ENCODE measurements around the gene TEX19. TPM values are rescaled to one million over a fixed set of nuclear protein-coding genes. Genes with fewer than 3 reads are reported as not detected.

Gene TEX19
- total and polyA plus RNA-seq, 10 of the 15 experiments (the other 5 are each of a cell fraction or from before 2014, with no cell fraction given) = 0.03 to 0.32 (median 0.13) TPM; not detected in 3

- Histone ChIP-seq H3K79me2 (ENCODE audit: control insufficient read depth, insufficient read depth, low read length) (no peaks in the 10 kb centered on the region), H4K20me1 (ENCODE audit: control insufficient read depth, insufficient read depth) (no peaks in the 10 kb centered on the region), H3K36me3 (ENCODE audit: control insufficient read depth in 2 of 2, insufficient read depth in 2 of 2, low read length in 1 of 2) (no peaks in the 10 kb centered on the region), H3K9ac (ENCODE audit: control insufficient read depth, insufficient read depth, low read length) (no peak overlapping the region), H3K4me1 (ENCODE audit: control insufficient read depth, insufficient read depth, low read length) (no peaks in the 10 kb centered on the region; the same call in 1 of the 2 replicates), H2AFZ (ENCODE audit: control insufficient read depth, low read depth, low read length) (no peak overlapping the region), H3K4me3 (no peak overlapping the region), H3K27ac (ENCODE audit: control insufficient read depth, insufficient read depth) (no peak overlapping the region), H3K4me2 (ENCODE audit: control insufficient read depth, insufficient read depth) (no peak overlapping the region), H3K9me3 (replicated peaks; ENCODE audit: control insufficient read depth, insufficient read depth, low read length) (no peaks in the 10 kb centered on the region; the same call in 1 of the 3 replicates), H3K27me3 (replicated peaks in 1 of 2; ENCODE audit: control insufficient read depth in 2 of 2, insufficient read depth in 2 of 2, low read length in 1 of 2) (peaks cover 0 to 2% of the 10 kb centered on the region in 2 experiments; a peak in 2 of 4 replicates)
- no TSS peak for BruUV-seq (replicated peaks)
- WGBS (ENCODE audit: insufficient coverage, insufficient replicate concordance, low lambda C conversion rate, missing lambda C conversion rate) = 84% methylated on average over 25 of the region's 35 CpGs
- ChIA-PET POLR2A (no interaction called here), CTCF (no interaction called here), RAD21 (ENCODE audit: unreplicated experiment) (interaction anchor here (6.5 kb wide), 1 partner anchor 19 kb away, joined by 77 read pairs; no protein-coding TSS in a partner anchor), SMC1A (ENCODE audit: uncharacterized antibody, unreplicated experiment) (no interaction called here)
- intact Hi-C loops (cut with micrococcal nuclease; ENCODE audit: unreplicated experiment) = no loop called here
- DNase-seq (ENCODE audit: low read depth, low spot score) (no peak), ATAC-seq (no peak), FAIRE-seq (no peak)
- in situ Hi-C loops (cut with MboI) = no loop called here
- TF ChIP-seq PRDM15 (CRISPR knock-in tag; IDR thresholded peaks at IDR 0.05) = no peak
- no peak for TF ChIP-seq ESRRA (IDR thresholded peaks at IDR 0.05; ENCODE audit: low read length)
- TF ChIP-seq TARDBP (IDR thresholded peaks at IDR 0.05; ENCODE audit: borderline replicate concordance) = no peak
- no peak for TF ChIP-seq BCLAF1 (IDR thresholded peaks at IDR 0.05)
- no peak for TF ChIP-seq MYC (IDR thresholded peaks at IDR 0.05; ENCODE audit: insufficient read depth, insufficient read length, insufficient replicate concordance, low read length, severe bottlenecking)
- TF ChIP-seq SP1 (IDR thresholded peaks at IDR 0.05; ENCODE audit: low read depth, low read length) = no peak
- no peak for TF ChIP-seq ASH2L (IDR thresholded peaks at IDR 0.05; ENCODE audit: borderline replicate concordance, low read depth)
- no peak for TF ChIP-seq NRF1 (conservative IDR thresholded peaks at IDR 0.05; ENCODE audit: low read depth, low read length)
- TF ChIP-seq USF1 (IDR thresholded peaks at IDR 0.05; ENCODE audit: borderline replicate concordance, extremely low read length, insufficient read depth, low read depth, low read length) = no peak
- no peak for TF ChIP-seq POLR2A (IDR thresholded peaks at IDR 0.05; ENCODE audit: low read depth, low read length)
- no peak for TF ChIP-seq FOS (IDR thresholded peaks at IDR 0.05; ENCODE audit: borderline replicate concordance, extremely low read depth, insufficient read length)
- no peak for TF ChIP-seq USF2 (IDR thresholded peaks at IDR 0.05; ENCODE audit: borderline replicate concordance, low read depth, low read length)
- TF ChIP-seq SMC3 (IDR thresholded peaks at IDR 0.05; ENCODE audit: borderline replicate concordance, low read length) = no peak
- TF ChIP-seq TBL1XR1 (IDR thresholded peaks at IDR 0.05; ENCODE audit: low read depth, low read length) = no peak
- TF ChIP-seq ZNF384 (IDR thresholded peaks at IDR 0.05; ENCODE audit: borderline replicate concordance, low read depth, low read length) = no peak
These were observed 39.4 kb upstream of the TEX19 start for GRCh38 chr17:82319619-82320062.
